NCI-H2171 treated with DMSO at 0.1 percent for 48 hours (cell line): Measurements from ENCODE around the gene RRP7A.
"Not testable (repeated sequence)": the region's sequence is repeated elsewhere in the genome, so short reads cannot be mapped to it uniquely, and the experiment has no call there.

Source experiments
- DNase-seq: peaks from one replicate; lab custom pipeline; 2025; lab: John Stamatoyannopoulos, UW

The RRP7A gene

DNA sequence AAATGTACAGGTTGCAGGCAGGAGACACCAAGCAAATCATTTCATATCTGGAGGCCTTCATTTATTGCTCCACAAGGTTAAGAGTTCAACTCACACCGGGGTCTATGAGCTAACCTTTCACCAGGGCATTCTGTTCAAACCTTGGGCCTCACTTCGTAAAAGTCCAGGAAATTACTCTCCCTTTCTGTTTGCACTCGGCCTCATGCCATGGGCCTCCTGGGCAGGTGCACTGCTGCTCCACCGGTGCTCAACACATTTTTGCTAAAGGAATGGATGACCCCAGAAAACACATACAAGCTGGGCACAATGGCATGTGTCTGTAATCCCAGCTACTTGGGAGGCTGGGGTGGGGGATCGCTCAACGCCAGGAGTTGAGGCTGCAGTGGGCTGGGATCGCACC, 16.6 kb upstream of the RRP7A start:
- no peak for DNase-seq

DNA sequence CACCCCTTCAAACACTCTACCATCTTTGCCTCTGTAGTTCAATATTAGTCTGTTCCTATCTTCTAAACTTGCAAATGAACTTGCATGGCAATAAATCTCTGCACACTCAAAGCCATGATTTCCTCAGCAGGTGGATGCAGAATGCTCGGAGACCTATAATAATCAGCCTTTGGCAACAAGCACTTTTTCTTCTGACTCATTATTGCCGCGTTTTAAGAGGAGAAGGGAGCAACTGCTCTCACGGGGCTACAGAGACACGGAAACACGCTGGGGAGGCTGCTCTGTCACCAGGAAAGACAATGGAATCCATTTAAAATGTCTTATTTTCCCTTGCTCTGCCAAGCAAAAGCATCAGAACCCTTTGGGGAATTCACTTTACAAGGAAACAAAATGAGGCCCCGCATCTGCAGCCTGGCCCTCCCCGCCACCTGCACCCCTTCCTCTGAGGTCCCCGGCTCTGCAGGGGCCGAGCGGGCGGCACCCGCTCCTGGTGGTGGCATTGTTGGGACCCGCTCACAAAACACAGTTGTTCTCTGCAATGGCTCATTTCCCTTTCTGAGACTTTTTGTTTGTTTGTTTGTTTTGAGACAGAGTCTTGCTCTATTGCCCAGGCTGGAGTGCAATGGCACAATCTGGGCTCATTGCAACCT, 15.6 kb upstream of the RRP7A start:
- DNase-seq, result not testable (repeated sequence)

- DNase-seq, result no peak
Observed at GRCh38 chr22:42533638-42533977, 14.0 kb upstream of the RRP7A start.

- not testable (repeated sequence) for DNase-seq
Observed at GRCh38 chr22:42531401-42532084, 11.9 kb upstream of the RRP7A start.

DNA sequence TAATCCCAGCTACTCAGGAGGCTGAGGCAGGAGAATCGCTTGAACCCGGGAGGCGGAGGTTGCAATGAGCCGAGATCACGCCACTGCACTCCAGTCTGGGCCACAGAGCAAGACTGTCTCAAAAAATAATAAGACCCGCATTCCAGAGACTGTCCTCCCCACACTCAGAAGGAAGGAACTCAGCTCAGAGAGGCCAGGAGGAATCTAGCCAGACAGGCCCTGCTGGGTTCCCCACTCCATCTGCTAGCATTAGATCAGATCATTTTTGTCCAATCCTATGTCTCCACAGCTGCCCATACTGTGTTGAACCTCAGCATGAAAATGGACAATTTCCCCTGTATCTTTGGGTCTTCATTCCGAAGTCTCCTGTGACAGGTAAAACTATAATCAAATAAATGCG, 9.8 kb upstream of the RRP7A start:
- DNase-seq, result not testable (repeated sequence)

DNA sequence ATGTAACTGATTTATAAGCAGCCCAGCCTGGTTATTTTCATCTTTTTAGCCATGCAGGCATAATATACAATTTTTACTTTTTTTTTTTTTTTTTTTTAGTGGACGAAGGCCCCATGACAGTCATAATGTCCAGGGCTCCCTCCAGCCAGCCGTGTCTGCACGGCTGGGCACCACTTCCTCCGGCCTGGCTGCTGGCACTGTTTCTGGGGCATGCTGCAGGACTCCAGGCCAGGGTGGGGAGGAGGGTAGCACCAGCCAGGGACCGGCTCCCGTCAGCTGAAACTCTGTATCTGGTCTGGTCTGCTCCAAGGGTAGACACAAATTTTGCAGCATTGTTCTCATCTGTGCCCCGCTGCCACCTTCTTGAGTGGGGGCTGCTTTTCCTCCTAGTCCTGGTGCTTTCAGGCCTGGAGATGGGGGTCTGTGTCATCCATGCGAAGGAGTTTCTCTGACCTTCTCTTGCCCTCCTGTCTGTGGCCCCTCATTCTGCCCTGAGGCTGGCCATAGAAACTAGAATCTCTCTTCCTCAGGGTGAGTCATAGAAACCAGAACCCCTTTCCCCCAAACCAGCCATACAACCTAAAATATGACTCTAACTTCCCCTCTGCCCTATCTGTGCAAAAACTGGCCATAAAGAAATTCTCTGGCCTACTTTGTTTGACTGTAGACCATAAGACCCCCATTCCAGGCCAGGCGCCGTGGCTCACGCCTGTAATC, 9.2 kb upstream of the RRP7A start:
- DNase-seq, result no peak

DNA sequence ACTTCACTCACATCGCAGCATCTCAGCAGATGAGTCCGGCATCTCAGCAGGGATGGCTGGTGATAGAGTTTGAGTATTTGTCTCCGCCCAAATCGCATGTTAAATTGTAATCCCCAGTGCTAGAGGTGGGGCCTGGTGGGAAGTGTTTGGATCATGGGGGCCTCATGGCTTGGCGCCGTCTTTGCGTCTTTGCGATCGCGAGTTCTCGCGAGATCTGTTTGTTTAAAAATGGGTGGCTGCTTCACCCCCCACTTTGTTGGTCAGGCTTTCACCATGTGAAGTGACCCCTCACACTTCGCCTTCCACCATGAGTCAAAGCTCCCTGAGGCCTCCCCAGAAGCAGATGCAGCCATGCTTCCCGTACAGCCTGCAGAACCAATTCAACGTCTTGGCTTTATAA, 3.0 kb upstream of the RRP7A start:
- no peak for DNase-seq

GRCh38 chr22:42521228-42521546, 1.6 kb upstream of the RRP7A start:
- no peak for DNase-seq

DNA sequence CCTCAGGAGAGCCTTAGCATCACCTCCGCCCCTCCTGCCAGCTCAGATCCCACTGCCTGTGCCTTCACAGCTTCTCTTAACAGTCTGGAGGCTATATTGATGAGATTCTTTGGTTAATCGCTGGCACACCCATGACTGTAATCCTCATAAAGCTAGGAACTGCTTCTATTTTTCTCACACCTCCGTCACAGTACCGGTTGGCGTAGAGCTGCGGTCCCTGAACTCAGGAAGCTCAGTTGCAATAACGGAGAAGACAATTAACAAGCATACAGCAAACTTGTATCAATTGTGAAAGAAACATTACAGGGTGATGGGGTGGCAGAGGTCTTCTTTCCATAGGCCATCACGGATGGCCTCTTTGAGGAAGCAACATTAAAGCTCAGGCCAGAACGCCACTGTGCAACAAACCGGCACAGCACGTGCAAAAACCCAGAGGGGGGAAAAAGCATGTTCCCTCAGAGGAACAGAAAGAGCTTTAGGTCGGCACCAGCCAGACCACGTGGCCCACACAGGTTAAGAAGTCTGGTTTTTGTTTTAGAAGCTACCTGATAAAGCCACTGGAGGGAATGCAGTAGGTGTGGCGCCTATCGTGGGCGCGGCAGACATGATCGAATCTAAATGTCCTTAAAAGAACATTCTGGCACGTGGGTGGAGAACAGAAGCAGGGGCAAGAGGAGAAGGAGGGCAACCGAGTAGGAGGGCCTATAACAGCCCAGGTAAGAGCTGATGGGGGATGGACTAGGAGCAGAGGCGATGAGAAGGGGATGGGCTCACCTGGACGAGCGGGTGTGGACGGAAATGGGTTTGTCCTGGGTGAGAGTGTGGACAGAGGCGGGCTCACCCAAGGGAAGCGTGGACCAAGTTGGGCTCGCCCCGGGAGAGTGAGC, 715 bp downstream of the RRP7A start:
- DNase-seq, result not testable (repeated sequence)

GRCh38 chr22:42517103-42517502, 2.5 kb downstream of the RRP7A start:
- DNase-seq, result not testable (repeated sequence)

DNA sequence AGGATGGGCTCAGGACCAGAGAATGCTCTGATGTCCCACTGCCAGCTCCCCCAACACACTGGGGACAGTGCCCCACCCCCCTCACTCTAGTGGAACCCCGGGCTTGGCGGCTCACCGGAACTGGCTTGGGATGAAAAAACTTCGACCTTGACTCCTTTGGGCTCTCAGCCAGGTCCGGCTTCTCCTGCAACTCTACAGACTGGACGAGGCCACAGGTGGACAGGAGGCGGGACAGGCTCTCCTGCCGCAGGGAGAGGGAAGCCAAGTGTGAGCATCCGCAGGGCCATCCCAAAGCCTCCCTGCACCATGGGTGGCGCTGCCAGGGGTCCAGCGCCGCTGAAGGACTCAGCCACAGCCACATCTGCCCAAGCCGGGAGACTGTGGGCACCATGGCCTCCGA, 3.7 kb downstream of the RRP7A start:
- DNase-seq, result no peak

- not testable (repeated sequence) for DNase-seq
Observed at GRCh38 chr22:42515304-42515703, 4.3 kb downstream of the RRP7A start.

GRCh38 chr22:42514331-42514730, 5.3 kb downstream of the RRP7A start:
- not testable (repeated sequence) for DNase-seq

DNA sequence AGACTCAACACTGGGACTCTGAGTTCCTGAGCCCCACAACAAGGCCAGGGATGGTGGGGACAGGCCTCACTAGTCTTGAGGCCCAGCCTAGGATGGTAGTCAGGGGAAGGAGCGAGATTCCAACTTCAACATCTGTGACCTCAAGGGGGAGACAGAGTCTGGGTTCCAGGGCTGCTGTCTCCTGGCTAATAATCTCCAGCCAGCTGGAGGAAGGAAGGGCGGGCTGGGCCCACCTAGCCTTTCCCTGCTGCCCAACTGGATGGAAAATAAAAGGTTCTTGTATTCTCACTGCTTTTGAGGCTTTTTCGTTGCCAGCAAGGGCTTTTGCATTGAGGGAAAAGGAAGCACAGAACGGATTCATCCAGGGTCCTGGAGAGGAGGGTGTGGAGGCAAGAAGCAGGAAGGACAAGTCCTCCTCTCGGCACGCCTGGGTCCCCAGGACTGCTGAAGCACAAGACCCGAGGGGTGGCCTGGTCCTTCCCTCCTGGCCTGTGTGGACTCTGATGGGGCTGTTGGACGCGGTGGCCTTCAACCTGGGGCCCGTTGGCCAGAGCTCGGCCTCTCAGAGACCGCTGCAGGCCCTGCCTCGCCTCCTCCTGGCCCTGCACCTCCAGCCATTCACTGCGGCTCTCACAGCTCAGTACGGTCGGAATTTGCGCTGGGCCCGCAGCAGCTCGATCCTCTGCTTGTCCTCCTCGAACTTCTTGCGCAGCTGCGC, 7.2 kb downstream of the RRP7A start:
- DNase-seq, result not testable (repeated sequence)

DNA sequence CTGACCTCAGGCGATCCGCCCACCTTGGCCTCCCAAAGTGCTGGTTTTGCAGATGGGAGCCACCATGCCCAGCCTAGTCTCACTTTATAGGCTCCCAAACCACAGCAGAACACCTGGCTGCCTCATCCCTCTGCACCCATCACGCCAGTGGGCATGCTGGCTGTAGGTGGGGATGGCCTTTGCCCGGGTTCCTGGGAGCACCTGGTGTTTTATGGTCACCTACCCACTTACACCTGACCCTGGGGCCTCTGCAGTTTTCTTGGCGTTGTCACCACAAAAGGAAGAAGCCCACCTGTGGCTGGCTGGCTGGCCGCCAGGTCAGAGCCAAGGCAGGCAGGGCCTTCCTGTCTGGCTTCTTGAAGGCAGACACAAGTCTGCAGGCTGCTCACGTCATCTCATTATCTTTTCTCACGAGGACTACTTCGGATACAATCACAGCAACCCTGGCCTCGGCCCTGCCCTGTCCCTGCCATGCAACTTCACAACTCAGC, 8.2 kb downstream of the RRP7A start:
- DNase-seq, result no peak

- DNase-seq, result no peak
Observed at GRCh38 chr22:42509548-42509947, 10.0 kb downstream of the RRP7A start.

GRCh38 chr22:42508975-42509364, 10.6 kb downstream of the RRP7A start:
- not testable (repeated sequence) for DNase-seq

- not testable (repeated sequence) for DNase-seq
Observed at GRCh38 chr22:42508327-42508974, 11.1 kb downstream of the RRP7A start.

DNA sequence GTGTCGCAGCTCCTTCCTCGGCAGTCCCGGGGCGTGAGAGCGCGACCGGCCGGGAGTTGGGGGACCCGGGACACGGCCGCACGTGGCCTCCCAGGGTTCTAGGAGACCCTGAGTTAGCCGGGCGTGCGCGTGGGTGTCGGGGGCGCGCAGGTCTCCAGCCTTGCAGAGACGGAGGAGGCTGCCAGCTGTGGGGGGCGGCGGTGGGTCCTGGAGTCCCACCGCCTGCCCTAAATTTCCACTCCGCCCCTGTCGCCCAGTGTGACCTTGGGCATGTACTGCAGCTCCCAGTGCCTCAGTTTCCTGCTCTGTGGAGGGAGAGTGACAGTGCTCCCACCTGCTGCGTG, 18.8 kb downstream of the RRP7A start:
- DNase-seq, result no peak

- no peak for DNase-seq
Observed at GRCh38 chr22:42500161-42500835, 19.3 kb downstream of the RRP7A start.

- not testable (repeated sequence) for DNase-seq
Observed at GRCh38 chr22:42499773-42500160, 19.8 kb downstream of the RRP7A start.
